WTC11 (cell line): ENCODE measurements around the gene ARHGAP26. TPM values are rescaled to one million over a fixed set of nuclear protein-coding genes. Genes with fewer than 3 reads are reported as not detected.

Source experiments
- ATAC-seq: fragments of 200-7000 bp; cut with Tn5 transposase; 2 replicates; pipeline ENCODE4 v1.10.0; 2021; ENCODE audit warnings: mild to moderate bottlenecking, moderate library complexity
- CTCF ChIA-PET: fragments of 300-600 bp; sonication (Branson Sonifier 250); formaldehyde crosslinking; loops from one replicate; lab custom pipeline; 2021; ENCODE audit warnings: antibody characterized with exemption; lab: Charles Lee
- POLR2A ChIA-PET: fragments of 350-600 bp; sonication (Branson Sonifier 250); formaldehyde crosslinking; loops from one replicate; lab custom pipeline; 2021; ENCODE audit warnings: antibody characterized with exemption; lab: Charles Lee
- DNase-seq: peaks from one replicate; pipeline ENCODE4 v3.0.0; 2021; ENCODE audit warnings: low spot score
- H3K27ac Mint-ChIP-seq: 2 replicates; pipeline ENCODE4 v1.8.0; 2021; ENCODE audit warnings: mixed read lengths
- H3K27me3 Mint-ChIP-seq: 2 replicates; pipeline ENCODE4 v1.8.0; 2021; ENCODE audit warnings: low read depth, mild to moderate bottlenecking, moderate library complexity, mixed read lengths
- H3K36me3 Mint-ChIP-seq: 2 replicates; pipeline ENCODE4 v1.8.0; 2021; ENCODE audit warnings: mixed read lengths
- H3K4me1 Mint-ChIP-seq: 2 replicates; pipeline ENCODE4 v1.8.0; 2022; ENCODE audit warnings: mixed read lengths
- H3K4me3 Mint-ChIP-seq: 2 replicates; pipeline ENCODE4 v1.8.0; 2021; ENCODE audit warnings: mild to moderate bottlenecking, moderate library complexity, mixed read lengths
- H3K9me3 Mint-ChIP-seq: 2 replicates; pipeline ENCODE4 v1.8.0; 2021; ENCODE audit warnings: mixed read lengths
- AFF4 ChIP-seq: sonication (generic); formaldehyde crosslinking; IDR thresholded peaks from 2 replicates; pipeline ENCODE4 v1.8.1; 2023; ENCODE audit warnings: mild to moderate bottlenecking, missing genetic modification reagents, borderline replicate concordance
- ATF1 ChIP-seq: sonication (generic); formaldehyde crosslinking; IDR thresholded peaks from 2 replicates; pipeline ENCODE4 v1.8.1; 2023; ENCODE audit warnings: mild to moderate bottlenecking, moderate library complexity, missing genetic modification reagents
- CDX4 ChIP-seq: fragments of 250-450 bp; sonication (Bioruptor Pico); IDR thresholded peaks from 2 replicates; pipeline ENCODE4 v1.9.0; 2021; ENCODE audit warnings: moderate library complexity, mild to moderate bottlenecking, inconsistent platforms, borderline replicate concordance
- ERG ChIP-seq: fragments of 250-450 bp; sonication (Bioruptor Pico); IDR thresholded peaks from 2 replicates; pipeline ENCODE4 v1.8.0; 2021; ENCODE audit warnings: mild to moderate bottlenecking
- GTF2I ChIP-seq: fragments of 250-450 bp; sonication (Bioruptor Pico); conservative IDR thresholded peaks from 2 replicates; pipeline ENCODE4 v1.4.0; 2021; ENCODE audit warnings: mild to moderate bottlenecking
- HMGA2 ChIP-seq: fragments of 250-450 bp; sonication (Bioruptor Pico); IDR thresholded peaks from 2 replicates; pipeline ENCODE4 v1.4.0; 2021; ENCODE audit warnings: mild to moderate bottlenecking, moderate library complexity
- KAT7 ChIP-seq: sonication (generic); formaldehyde crosslinking; IDR thresholded peaks from 2 replicates; pipeline ENCODE4 v1.8.1; 2023; ENCODE audit warnings: missing genetic modification reagents, mild to moderate bottlenecking, borderline replicate concordance
- MAX ChIP-seq: sonication (generic); formaldehyde crosslinking; IDR thresholded peaks from 2 replicates; pipeline ENCODE4 v1.8.0; 2022; ENCODE audit warnings: mild to moderate bottlenecking, missing genetic modification reagents
- MXD4 ChIP-seq: fragments of 250-450 bp; sonication (Bioruptor Pico); IDR thresholded peaks from 2 replicates; pipeline ENCODE4 v1.8.0; 2021; ENCODE audit warnings: mild to moderate bottlenecking, moderate library complexity, borderline replicate concordance
- NFATC4 ChIP-seq: fragments of 250-450 bp; sonication (Bioruptor Pico); IDR thresholded peaks from 2 replicates; pipeline ENCODE4 v1.9.0; 2021; ENCODE audit warnings: mild to moderate bottlenecking
- SP1 ChIP-seq: sonication (generic); formaldehyde crosslinking; conservative IDR thresholded peaks from 2 replicates; pipeline ENCODE4 v1.8.1; 2022; ENCODE audit warnings: missing genetic modification reagents
- STAT6 ChIP-seq: sonication (generic); formaldehyde crosslinking; conservative IDR thresholded peaks from 2 replicates; pipeline ENCODE4 v1.8.1; 2023; ENCODE audit warnings: mild to moderate bottlenecking, low read depth, missing genetic modification reagents, moderate library complexity
- TCF7 ChIP-seq: sonication (generic); formaldehyde crosslinking; IDR thresholded peaks from 2 replicates; pipeline ENCODE4 v1.8.0; 2022; ENCODE audit warnings: mild to moderate bottlenecking, low read depth, missing genetic modification reagents, moderate library complexity
- ZNF138 ChIP-seq: sonication (generic); formaldehyde crosslinking; conservative IDR thresholded peaks from 2 replicates; pipeline ENCODE4 v1.8.1; 2022; ENCODE audit warnings: mild to moderate bottlenecking, moderate library complexity, missing genetic modification reagents
- ZNF416 ChIP-seq: fragments of 250-450 bp; sonication (Bioruptor Pico); IDR thresholded peaks from 2 replicates; pipeline ENCODE4 v1.9.0; 2021; ENCODE audit warnings: mild to moderate bottlenecking, inconsistent platforms
- ZNF532 ChIP-seq: fragments of 250-450 bp; sonication (Bioruptor Pico); IDR thresholded peaks from 2 replicates; pipeline ENCODE4 v1.9.0; 2021; ENCODE audit warnings: mild to moderate bottlenecking, borderline replicate concordance
- ZSCAN18 ChIP-seq: fragments of 250-450 bp; sonication (Bioruptor Pico); IDR thresholded peaks from 2 replicates; pipeline ENCODE4 v2.1.2; 2022; ENCODE audit warnings: mild to moderate bottlenecking, moderate library complexity
- total RNA-seq: library from RNA; stranded (reverse); gene quantifications from 3 replicates; pipeline ENCODE4 v1.2.3, GENCODE V29; 2021

ARHGAP26 gene
- total RNA-seq, 1 experiment from 2014 or later: 22.3 TPM

GRCh38 chr5:142810081-142810480 is 39.9 kb downstream of the ARHGAP26 start (continued):
- TF ChIP-seq STAT6 (no peak), ZSCAN18 (CRISPR knock-in tag) (no peak), SP1 (no peak), GTF2I (CRISPR knock-in tag) (no peak)

- ATAC-seq (no peak), DNase-seq (no peak)
- Mint-ChIP-seq H3K9me3 (no peaks in the 10 kb centered on the region), H3K36me3 (no peaks in the 10 kb centered on the region; the same call in 1 of the 2 replicates), H3K27ac (no peak overlapping the region), H3K27me3 (no peaks in the 10 kb centered on the region), H3K4me1 (peaks cover 31% of the 10 kb centered on the region), H3K4me3 (no peak overlapping the region)
- POLR2A ChIA-PET: no interaction called here
- CTCF ChIA-PET: interaction anchor here (2.5 kb wide), 1 partner anchor 56 kb away, joined by 9 read pairs; no protein-coding TSS in a partner anchor
- no peak for TF ChIP-seq MXD4 (CRISPR knock-in tag)
- no peak for TF ChIP-seq KAT7
- TF ChIP-seq CDX4 (CRISPR knock-in tag): no peak
- no peak for TF ChIP-seq ERG (CRISPR knock-in tag)
- no peak for TF ChIP-seq MAX (CRISPR knock-in tag)
- TF ChIP-seq NFATC4 (CRISPR knock-in tag): no peak
- no peak for TF ChIP-seq HMGA2
- TF ChIP-seq AFF4 (CRISPR knock-in tag): no peak
- no peak for TF ChIP-seq ZNF138
- TF ChIP-seq TCF7 (CRISPR knock-in tag): no peak
- no peak for TF ChIP-seq ZNF416 (CRISPR knock-in tag)
- no peak for TF ChIP-seq ATF1 (CRISPR knock-in tag)
- TF ChIP-seq ZNF532 (CRISPR knock-in tag): no peak
Observed at GRCh38 chr5:142810743-142811290, 40.6 kb downstream of the ARHGAP26 start.
